SK-N-SH (cell line): ENCODE results near the gene SHMT2. TPM values are rescaled to one million over a fixed set of nuclear protein-coding genes. Genes with fewer than 3 reads are reported as not detected.

Source experiments
- CTCF ChIA-PET: fragments of 300-600, 350-600 bp; formaldehyde crosslinking; extraction: SDS; loops from one replicate; lab custom pipeline; 2021; lab: Yijun Ruan, JAX
- POLR2A ChIA-PET: fragments of 350-600 bp; sonication (Branson Sonifier 250); formaldehyde crosslinking; extraction: SDS; loops from one replicate; lab custom pipeline; 2020; ENCODE audit warnings: antibody characterized with exemption, inconsistent platforms; lab: Yijun Ruan, JAX
- DNase-seq: peaks from one replicate; pipeline ENCODE4 v3.0.0; 2012
- H2AFZ ChIP-seq: fragments of 200-600 bp; sonication (generic); 2 replicates; pipeline ENCODE4 v1.8.1; 2016; ENCODE audit warnings: antibody characterized with exemption, mild to moderate bottlenecking, low read depth
- H3F3A ChIP-seq: fragments of 200-600 bp; sonication (generic); replicated peaks from 2 replicates; pipeline ENCODE3; 2016; ENCODE audit warnings: antibody characterized with exemption, mild to moderate bottlenecking; ENCODE audit not compliant: insufficient read depth
- H3K27ac ChIP-seq, 2 experiments: fragments of 200-500 bp in 1 of 2; fragments of 200-600 bp in 1 of 2; sonication (Bioruptor generic) in 1 of 2; sonication (generic), shearing (Covaris generic) in 1 of 2; 2 replicates each; pipeline versions ENCODE4 v1.5.1 to v1.6.1; 2014 to 2016; ENCODE audit warnings: low read depth in 2 of 2, inconsistent platforms in 1 of 2, low read length in 1 of 2, mild to moderate bottlenecking in 1 of 2, mixed read lengths in 1 of 2
- H3K27me3 ChIP-seq: fragments of 200-600 bp; sonication (generic), shearing (Covaris generic); 2 replicates; pipeline ENCODE4 v1.6.1; 2016; ENCODE audit warnings: mixed run types; ENCODE audit not compliant: insufficient read depth
- H3K36me3 ChIP-seq, 2 experiments: fragments of 200-500 bp in 1 of 2; fragments of 200-600 bp in 1 of 2; sonication (Bioruptor generic) in 1 of 2; sonication (generic) in 1 of 2; replicated peaks in 1 of 2; 2 replicates each; pipeline versions ENCODE3 to v1.5.1; 2014 to 2016; ENCODE audit warnings: low read length in 1 of 2, mild to moderate bottlenecking in 1 of 2; ENCODE audit not compliant: insufficient read depth in 2 of 2, control insufficient read depth in 1 of 2
- H3K4me1 ChIP-seq, 2 experiments: fragments of 200-500 bp in 1 of 2; fragments of 200-600 bp in 1 of 2; sonication (Bioruptor generic) in 1 of 2; sonication (generic), shearing (Covaris generic) in 1 of 2; 2 replicates each; pipeline versions ENCODE4 v1.5.1 to v1.6.1; 2014 to 2016; ENCODE audit warnings: low read depth in 1 of 2, low read length in 1 of 2, mixed run types in 1 of 2; ENCODE audit not compliant: insufficient read depth in 2 of 2, control insufficient read depth in 1 of 2
- H3K4me2 ChIP-seq: fragments of 200-600 bp; sonication (generic), shearing (Covaris generic); 2 replicates; pipeline ENCODE4 v1.6.1; 2017; ENCODE audit warnings: mixed run types
- H3K4me3 ChIP-seq, 2 experiments: fragments of 200-500 bp in 1 of 2; fragments of 200-600 bp in 1 of 2; sonication (Bioruptor generic) in 1 of 2; sonication (generic), shearing (Covaris generic) in 1 of 2; 2 replicates each; pipeline versions ENCODE4 v1.5.1 to v1.8.1; 2014 to 2016; ENCODE audit warnings: low read depth in 2 of 2, inconsistent platforms in 1 of 2, low read length in 1 of 2, mild to moderate bottlenecking in 1 of 2, mixed read lengths in 1 of 2, moderate library complexity in 1 of 2
- H3K79me2 ChIP-seq: fragments of 200-600 bp; sonication (generic); 2 replicates; pipeline ENCODE4 v1.8.1; 2017; ENCODE audit warnings: mild to moderate bottlenecking; ENCODE audit not compliant: insufficient read depth
- H3K9ac ChIP-seq: fragments of 200-600 bp; sonication (generic); 2 replicates; pipeline ENCODE4 v1.6.1; 2017; ENCODE audit warnings: mixed run types
- H3K9me2 ChIP-seq: fragments of 200-600 bp; sonication (generic); 2 replicates; pipeline ENCODE4 v1.6.1; 2017; ENCODE audit warnings: mixed run types
- H3K9me3 ChIP-seq: fragments of 200-600 bp; sonication (generic); 2 replicates; pipeline ENCODE4 v1.6.1; 2017; ENCODE audit warnings: mixed run types, mild to moderate bottlenecking, moderate library complexity
- H4K20me1 ChIP-seq: fragments of 200-600 bp; sonication (generic); 2 replicates; pipeline ENCODE4 v1.6.1; 2017; ENCODE audit warnings: mild to moderate bottlenecking, mixed run types; ENCODE audit not compliant: insufficient read depth
- ELF1 ChIP-seq: IDR thresholded peaks from 2 replicates; pipeline ENCODE4 v1.4.0; 2012
- EZH2phosphoT487 ChIP-seq: fragments of 200-600 bp; sonication (generic); IDR thresholded peaks from 2 replicates; pipeline ENCODE4 v1.6.1; 2017; ENCODE audit warnings: low read depth, mixed run types, mild to moderate bottlenecking, antibody characterized with exemption, moderate library complexity, borderline replicate concordance
- IRF3 ChIP-seq: fragments of 150-350 bp; IDR thresholded peaks from 2 replicates; pipeline ENCODE4 v1.6.1; 2016; ENCODE audit warnings: mild to moderate bottlenecking, low read depth, low read length
- NFIC ChIP-seq: IDR thresholded peaks from 2 replicates; pipeline ENCODE4 v1.4.0; 2012; ENCODE audit warnings: borderline replicate concordance
- RAD21 ChIP-seq: IDR thresholded peaks from 2 replicates; pipeline ENCODE4 v1.6.1; 2012; ENCODE audit warnings: mild to moderate bottlenecking, low read length
- RCOR1 ChIP-seq: fragments of 150-350 bp; IDR thresholded peaks from 2 replicates; pipeline ENCODE4 v1.6.1; 2017; ENCODE audit warnings: antibody characterized with exemption, low read length
- RFX5 ChIP-seq: IDR thresholded peaks from 2 replicates; pipeline ENCODE4 v1.6.1; 2012; ENCODE audit warnings: mild to moderate bottlenecking, improper control_type of control experiment, low read length
- RXRA ChIP-seq: IDR thresholded peaks from 2 replicates; pipeline ENCODE4 v1.4.0; 2012; ENCODE audit warnings: low read depth, mild to moderate bottlenecking, borderline replicate concordance
- USF2 ChIP-seq: fragments of 150-350 bp; IDR thresholded peaks from 2 replicates; pipeline ENCODE4 v1.6.1; 2017; ENCODE audit warnings: antibody characterized with exemption, low read length, low read depth, borderline replicate concordance
- ZBTB33 ChIP-seq: IDR thresholded peaks from 2 replicates; pipeline ENCODE4 v1.4.0; 2012; ENCODE audit warnings: low read depth, borderline replicate concordance
- WGBS: methylation state at CpG from one replicate; pipeline ENCODE4 v1.1.6; 2017; ENCODE audit warnings: low lambda C conversion rate; 5-methylcytosine and 5-hydroxymethylcytosine counted together
- polyA plus RNA-seq, 3 experiments: library from polyadenylated mRNA; depleted of rRNA; stranded (reverse); fragments of >200 nt; gene quantifications; 2 replicates each; pipeline ENCODE4 v1.2.3, GENCODE V29; 2012

The SHMT2 gene
- polyA plus RNA-seq, 1 of the 3 experiments (the other 2 are of a cell fraction): 204 TPM

DNA sequence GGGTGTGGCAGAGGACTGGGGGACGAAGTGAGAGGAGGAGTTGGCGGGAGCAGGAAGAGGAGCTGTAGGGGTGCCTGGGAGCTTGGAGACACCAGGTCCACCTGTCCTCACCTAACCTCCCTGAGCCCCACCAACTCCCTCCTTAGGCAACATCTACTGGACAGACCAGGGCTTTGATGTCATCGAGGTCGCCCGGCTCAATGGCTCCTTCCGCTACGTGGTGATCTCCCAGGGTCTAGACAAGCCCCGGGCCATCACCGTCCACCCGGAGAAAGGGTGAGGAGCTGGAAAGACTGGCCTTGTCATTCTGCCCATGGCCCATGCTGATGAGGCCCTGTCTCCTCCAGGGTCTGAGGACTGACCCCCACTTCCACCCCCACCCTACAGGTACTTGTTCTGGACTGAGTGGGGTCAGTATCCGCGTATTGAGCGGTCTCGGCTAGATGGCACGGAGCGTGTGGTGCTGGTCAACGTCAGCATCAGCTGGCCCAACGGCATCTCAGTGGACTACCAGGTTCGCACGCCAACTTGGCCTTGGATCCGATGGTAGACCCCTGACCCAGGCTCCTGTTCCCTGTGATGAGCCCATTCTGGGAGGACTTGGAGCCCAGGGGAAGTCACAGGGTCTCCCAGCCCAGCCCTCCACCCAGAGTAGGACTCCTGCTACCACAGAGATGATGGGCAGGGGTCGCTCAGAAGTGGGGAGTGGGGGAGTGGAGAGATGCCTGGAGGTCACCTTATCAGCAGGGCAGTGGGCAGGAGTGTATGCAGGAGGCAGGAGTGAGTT, 45.4 kb upstream of the SHMT2 start:
- no peak for DNase-seq
- Histone ChIP-seq H3K4me3 (no peak overlapping the region), H3K9me2 (no peaks in the 10 kb centered on the region), H3K9ac (no peak overlapping the region), H2AFZ (no peak overlapping the region), H3K36me3 (peaks cover 26 to 78% of the 10 kb centered on the region in 2 experiments), H3K9me3 (no peaks in the 10 kb centered on the region), H3F3A (peaks cover 10% of the 10 kb centered on the region), H4K20me1 (no peaks in the 10 kb centered on the region), H3K27ac (no peak overlapping the region), H3K79me2 (no peaks in the 10 kb centered on the region), H3K4me1 (no peaks in the 10 kb centered on the region), H3K4me2 (no peak overlapping the region), H3K27me3 (no peaks in the 10 kb centered on the region)
- CTCF ChIA-PET: interaction anchor here (0.9 to 31.5 kb wide), 12 partner anchors 10 to 121 kb away, joined by 3 to 616 read pairs (median 12); partner anchors contain the start of genes LRP1, LRP1-AS, NEMP1 and STAT6
- WGBS: 86% methylated on average over 9 of the region's 22 CpGs
- TF ChIP-seq RCOR1: no peak
- TF ChIP-seq RAD21: no peak
- POLR2A ChIA-PET: no interaction called here

DNA sequence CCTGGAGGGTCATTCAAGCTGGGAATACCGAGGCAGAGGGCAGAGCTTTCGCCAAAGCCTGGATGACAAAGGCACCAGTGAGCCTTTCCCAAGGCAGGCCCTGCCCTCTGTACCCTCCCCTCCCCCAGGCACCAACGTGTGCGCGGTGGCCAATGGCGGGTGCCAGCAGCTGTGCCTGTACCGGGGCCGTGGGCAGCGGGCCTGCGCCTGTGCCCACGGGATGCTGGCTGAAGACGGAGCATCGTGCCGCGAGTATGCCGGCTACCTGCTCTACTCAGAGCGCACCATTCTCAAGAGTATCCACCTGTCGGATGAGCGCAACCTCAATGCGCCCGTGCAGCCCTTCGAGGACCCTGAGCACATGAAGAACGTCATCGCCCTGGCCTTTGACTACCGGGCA, 44.1 kb upstream of the SHMT2 start:
- no peak for DNase-seq
- no peaks in the 10 kb centered on the region for H3K9me3 ChIP-seq
- H3K9me2 ChIP-seq: no peaks in the 10 kb centered on the region
- H3F3A ChIP-seq: peaks cover 13% of the 10 kb centered on the region
- H3K9ac ChIP-seq: no peak overlapping the region
- no peak overlapping the region for H3K4me2 ChIP-seq
- POLR2A ChIA-PET: no interaction called here
- TF ChIP-seq USF2 (no peak), ZBTB33 (no peak), ELF1 (no peak), RXRA (no peak), NFIC (no peak), IRF3 (no peak), EZH2phosphoT487 (no peak), RFX5 (no peak)
- H3K79me2 ChIP-seq: no peaks in the 10 kb centered on the region
- no peak overlapping the region for H3K27ac ChIP-seq
- H3K27me3 ChIP-seq: no peaks in the 10 kb centered on the region
- CTCF ChIA-PET: interaction anchor here (1.0 to 31.5 kb wide), 6 partner anchors 25 to 116 kb away, joined by 3 to 616 read pairs (median 66); partner anchors contain the start of genes LRP1, LRP1-AS and STAT6
- no peaks in the 10 kb centered on the region for H4K20me1 ChIP-seq
- H3K4me1 ChIP-seq: no peaks in the 10 kb centered on the region
- no peak overlapping the region for H2AFZ ChIP-seq
- 86% methylated on average over 5 of the region's 25 CpGs for WGBS
- H3K36me3 ChIP-seq: peaks cover 18 to 79% of the 10 kb centered on the region in 2 experiments
- no peak overlapping the region for H3K4me3 ChIP-seq
